Mesenchymal stem cell (in vitro differentiated cells and primary cell): ENCODE results near the gene SLC27A3.
A peak's percentile ranks its signal among the peaks of the same experiment; 100 is the strongest.

Source experiments
- DNase-seq: peaks from one replicate; pipeline ENCODE4 v3.0.0-alpha.2; 2013
- H2AFZ ChIP-seq: one replicate; pipeline ENCODE4 v1.6.1; 2013; ENCODE audit warnings: low read depth, mild to moderate bottlenecking, control low read depth, inconsistent platforms, low read length, moderate library complexity
- H2AK5ac ChIP-seq: 2 replicates; pipeline ENCODE4 v1.6.1; 2013; ENCODE audit warnings: low read length, moderate library complexity, mild to moderate bottlenecking, inconsistent platforms; ENCODE audit not compliant: severe bottlenecking
- H2BK120ac ChIP-seq: one replicate; pipeline ENCODE4 v1.6.1; 2013; ENCODE audit warnings: low read depth, mild to moderate bottlenecking, inconsistent platforms, low read length, moderate library complexity
- H2BK12ac ChIP-seq, 2 experiments: one replicate each; pipeline ENCODE4 v1.6.1; 2013; ENCODE audit warnings: inconsistent platforms in 2 of 2, low read length in 2 of 2, mild to moderate bottlenecking in 2 of 2, moderate library complexity in 2 of 2, control low read depth in 1 of 2
- H2BK15ac ChIP-seq: one replicate; pipeline ENCODE4 v1.6.1; 2013; ENCODE audit warnings: mild to moderate bottlenecking, low read depth, inconsistent platforms; ENCODE audit not compliant: poor library complexity, severe bottlenecking
- H2BK5ac ChIP-seq: 2 replicates; pipeline ENCODE4 v1.6.1; 2013; ENCODE audit warnings: low read depth, mild to moderate bottlenecking, low read length, control low read depth, inconsistent platforms; ENCODE audit not compliant: poor library complexity, severe bottlenecking
- H3K14ac ChIP-seq, 2 experiments: one replicate each; pipeline ENCODE4 v1.6.1; 2013; ENCODE audit warnings: inconsistent platforms in 2 of 2, low read length in 2 of 2, control low read depth in 1 of 2, mild to moderate bottlenecking in 1 of 2, moderate library complexity in 1 of 2
- H3K18ac ChIP-seq, 2 experiments: one replicate each; pipeline ENCODE4 v1.6.1; 2013; ENCODE audit warnings: inconsistent platforms in 2 of 2, low read length in 2 of 2, control low read depth in 1 of 2, low read depth in 1 of 2, mild to moderate bottlenecking in 1 of 2
- H3K23ac ChIP-seq, 2 experiments: one replicate each; pipeline ENCODE4 v1.6.1; 2013; ENCODE audit warnings: inconsistent platforms in 2 of 2, low read length in 2 of 2, mild to moderate bottlenecking in 2 of 2, moderate library complexity in 2 of 2, control low read depth in 1 of 2
- H3K27ac ChIP-seq: 2 replicates; pipeline ENCODE4 v1.5.1; 2013; ENCODE audit warnings: mild to moderate bottlenecking, moderate library complexity, low read length, control low read depth, inconsistent platforms; ENCODE audit not compliant: poor library complexity, severe bottlenecking
- H3K27me3 ChIP-seq, 2 experiments: 2 replicates each; pipeline versions ENCODE4 v1.6.1 to v1.7.0; 2013; ENCODE audit warnings: low read length in 2 of 2, mild to moderate bottlenecking in 2 of 2, moderate library complexity in 2 of 2, control low read depth in 1 of 2, inconsistent platforms in 1 of 2; ENCODE audit not compliant: control insufficient read depth in 1 of 2, insufficient read depth in 1 of 2
- H3K36me3 ChIP-seq, 2 experiments: 2 replicates each; pipeline versions ENCODE4 v1.6.1 to v1.7.0; 2013; ENCODE audit warnings: low read length in 2 of 2, control low read depth in 1 of 2, inconsistent platforms in 1 of 2, low read depth in 1 of 2, mild to moderate bottlenecking in 1 of 2; ENCODE audit not compliant: insufficient read depth in 2 of 2, control insufficient read depth in 1 of 2
- H3K4ac ChIP-seq, 2 experiments: one replicate each; pipeline ENCODE4 v1.6.1; 2013; ENCODE audit warnings: inconsistent platforms in 2 of 2, low read length in 2 of 2, mild to moderate bottlenecking in 2 of 2, moderate library complexity in 2 of 2, control low read depth in 1 of 2, low read depth in 1 of 2
- H3K4me1 ChIP-seq: 2 replicates; pipeline ENCODE4 v1.6.1; 2013; ENCODE audit warnings: low read depth, low read length, control low read depth; ENCODE audit not compliant: control insufficient read depth, insufficient read depth
- H3K4me2 ChIP-seq: 2 replicates; pipeline ENCODE4 v1.6.1; 2013; ENCODE audit warnings: low read length, mild to moderate bottlenecking, inconsistent platforms; ENCODE audit not compliant: poor library complexity, severe bottlenecking
- H3K4me3 ChIP-seq, 2 experiments: 2 replicates each; pipeline versions ENCODE4 v1.5.1 to v1.7.0; 2013; ENCODE audit warnings: low read length in 2 of 2, mild to moderate bottlenecking in 2 of 2, control low read depth in 1 of 2, low read depth in 1 of 2; ENCODE audit not compliant: insufficient read depth in 1 of 2
- H3K79me1 ChIP-seq: replicated peaks from 2 replicates; pipeline ENCODE4 v1.6.1; 2013; ENCODE audit warnings: mild to moderate bottlenecking, control low read depth, low read length, inconsistent platforms; ENCODE audit not compliant: poor library complexity, severe bottlenecking
- H3K9ac ChIP-seq: 2 replicates; pipeline ENCODE4 v1.7.0; 2013; ENCODE audit warnings: mild to moderate bottlenecking, low read length, moderate library complexity
- H3K9me3 ChIP-seq: 2 replicates; pipeline ENCODE4 v1.7.0; 2013; ENCODE audit warnings: mild to moderate bottlenecking, low read length; ENCODE audit not compliant: control insufficient read depth
- H4K8ac ChIP-seq: one replicate; pipeline ENCODE4 v1.6.1; 2013; ENCODE audit warnings: inconsistent platforms, mild to moderate bottlenecking, low read length, moderate library complexity
- H4K91ac ChIP-seq: one replicate; pipeline ENCODE4 v1.6.1; 2013; ENCODE audit warnings: mild to moderate bottlenecking, low read length, inconsistent platforms
- WGBS: methylation state at CpG from one replicate; pipeline ENCODE4 v1.1.7; 2013; ENCODE audit warnings: mixed read lengths; 5-methylcytosine and 5-hydroxymethylcytosine counted together

Gene SLC27A3

DNA sequence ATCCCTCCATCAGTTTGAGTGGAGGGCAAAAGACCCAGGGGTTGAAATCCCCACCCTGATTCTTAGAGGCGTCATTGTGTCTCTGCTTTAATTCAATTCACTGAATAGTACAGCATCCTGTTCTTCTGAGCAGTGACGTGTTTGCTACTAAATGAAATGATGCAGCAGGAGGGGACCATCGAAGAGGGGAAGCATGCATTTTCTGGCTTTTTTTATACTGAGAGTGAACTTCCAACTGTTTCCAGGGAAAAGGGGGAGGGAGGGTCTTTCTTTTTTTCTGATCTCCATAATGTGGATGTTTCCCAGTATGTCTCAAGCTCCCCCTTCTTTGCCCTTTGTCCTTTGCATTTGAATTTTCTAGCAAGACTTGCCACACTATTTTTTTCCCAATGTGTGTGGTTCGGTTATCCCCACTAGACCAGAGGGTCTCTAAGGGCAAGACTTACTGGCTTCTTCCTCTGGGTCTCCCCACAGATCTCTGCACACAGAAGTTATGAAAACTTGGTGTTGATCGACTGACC lies 44.7 kb upstream of the SLC27A3 start:
- Histone ChIP-seq H3K4ac (no peak overlapping the region), H3K4me2 (no peak overlapping the region), H2AK5ac (no peak overlapping the region), H2BK5ac (no peak overlapping the region), H3K18ac (no peak overlapping the region), H3K23ac (peak overlapping the region in 1 of 2 experiments; percentile 9), H3K36me3 (peaks cover 5 to 6% of the 10 kb centered on the region in 2 experiments), H2BK120ac (no peak overlapping the region), H3K79me1 (peaks cover 21% of the 10 kb centered on the region), H3K27me3 (no peaks in the 10 kb centered on the region), H3K14ac (no peak overlapping the region), H2BK15ac (no peak overlapping the region), H2BK12ac (no peak overlapping the region), H3K9me3 (no peaks in the 10 kb centered on the region), H3K27ac (no peak overlapping the region), H4K8ac (no peak overlapping the region), H4K91ac (no peak overlapping the region), H3K4me1 (peaks cover 16% of the 10 kb centered on the region), H3K9ac (no peak overlapping the region), H3K4me3 (no peak overlapping the region), H2AFZ (no peak overlapping the region)
- 83% methylated on average over 5 of the region's 5 CpGs for WGBS
- DNase-seq: no peak

GRCh38 chr1:153733970-153734369 lies 41.2 kb upstream of the SLC27A3 start:
- Histone ChIP-seq H4K91ac (no peak overlapping the region), H4K8ac (no peak overlapping the region), H3K23ac (no peak overlapping the region), H3K14ac (no peak overlapping the region), H3K18ac (no peak overlapping the region), H3K4me3 (no peak overlapping the region), H2BK5ac (no peak overlapping the region), H3K9me3 (no peaks in the 10 kb centered on the region), H3K79me1 (peaks cover 26% of the 10 kb centered on the region), H2AFZ (no peak overlapping the region), H2BK15ac (no peak overlapping the region), H3K27ac (no peak overlapping the region), H3K27me3 (no peaks in the 10 kb centered on the region), H3K4me2 (no peak overlapping the region), H3K4me1 (peaks cover 14% of the 10 kb centered on the region), H2AK5ac (peak overlapping the region; percentile 26), H2BK12ac (no peak overlapping the region), H3K4ac (no peak overlapping the region), H2BK120ac (no peak overlapping the region), H3K9ac (peak overlapping the region; percentile 69), H3K36me3 (peaks cover 9 to 12% of the 10 kb centered on the region in 2 experiments)
- WGBS: 86% methylated on average over 1 of the region's 1 CpG
- no peak for DNase-seq

DNA sequence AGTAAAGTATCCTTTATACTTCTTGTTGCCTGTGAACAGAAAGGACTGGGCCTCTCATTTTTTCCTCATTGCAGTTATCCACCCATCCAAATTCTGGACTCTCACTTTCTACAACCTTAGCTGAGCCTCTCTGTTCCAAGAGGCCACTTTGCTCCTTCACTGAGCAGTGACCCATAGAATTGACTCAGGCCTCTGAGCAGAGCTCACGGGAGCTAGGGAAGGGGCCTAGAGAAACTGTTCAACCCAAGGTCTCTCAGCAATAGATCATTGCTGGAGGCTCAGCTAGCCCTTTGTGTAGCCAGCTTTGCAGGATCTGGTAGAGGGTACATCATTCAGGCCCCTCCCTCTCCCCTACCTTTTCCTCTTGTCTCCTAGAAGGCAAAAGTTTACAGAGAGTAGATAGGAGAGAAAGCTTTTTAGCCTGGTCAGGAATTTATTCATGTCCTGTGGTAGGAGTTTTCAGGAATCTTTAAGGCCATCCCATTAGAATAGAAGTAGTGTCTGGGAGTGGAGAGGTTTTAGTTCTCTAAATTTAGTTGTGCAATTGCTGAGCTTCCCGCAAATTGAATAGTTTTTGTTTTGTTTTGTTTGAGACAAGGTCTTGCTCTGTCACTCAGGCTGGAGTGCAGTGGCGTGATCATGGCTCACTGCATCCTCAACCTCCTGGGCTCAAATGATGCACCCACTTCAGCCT lies 40.7 kb upstream of the SLC27A3 start:
- Histone ChIP-seq H2AK5ac (peak overlapping the region; percentile 96), H3K23ac (peak overlapping the region in 1 of 2 experiments; percentile 24), H3K9ac (peak overlapping the region; percentile 69), H3K4me3 (no peak overlapping the region), H3K18ac (peak overlapping the region in 1 of 2 experiments; percentile 21), H4K8ac (no peak overlapping the region), H2BK12ac (no peak overlapping the region), H4K91ac (no peak overlapping the region), H2AFZ (no peak overlapping the region), H3K4me1 (peaks cover 9% of the 10 kb centered on the region), H2BK120ac (no peak overlapping the region), H3K4ac (no peak overlapping the region), H3K79me1 (peaks cover 26% of the 10 kb centered on the region), H3K4me2 (peak overlapping the region; percentile 28), H3K36me3 (peaks cover 13 to 15% of the 10 kb centered on the region in 2 experiments), H2BK15ac (peak overlapping the region; percentile 54), H3K14ac (no peak overlapping the region), H3K27ac (peak overlapping the region; percentile 64), H3K27me3 (no peaks in the 10 kb centered on the region), H3K9me3 (no peaks in the 10 kb centered on the region), H2BK5ac (no peak overlapping the region)
- WGBS: 85% methylated on average over 3 of the region's 3 CpGs
- DNase-seq: no peak

GRCh38 chr1:153735090-153735420 lies 40.2 kb upstream of the SLC27A3 start:
- H3K9me3 ChIP-seq: no peaks in the 10 kb centered on the region
- no peak overlapping the region for H3K18ac ChIP-seq
- no peak overlapping the region for H2BK12ac ChIP-seq
- no peaks in the 10 kb centered on the region for H3K27me3 ChIP-seq
- no peak overlapping the region for H2BK5ac ChIP-seq
- no peak overlapping the region for H4K8ac ChIP-seq
- H3K4me3 ChIP-seq: no peak overlapping the region
- peak overlapping the region; percentile 96 for H2AK5ac ChIP-seq
- 98% methylated on average over 3 of the region's 3 CpGs for WGBS
- no peak overlapping the region for H3K27ac ChIP-seq
- H2BK15ac ChIP-seq: no peak overlapping the region
- peak overlapping the region; percentile 69 for H3K9ac ChIP-seq
- H2AFZ ChIP-seq: no peak overlapping the region
- no peak overlapping the region for H3K23ac ChIP-seq
- H3K14ac ChIP-seq: no peak overlapping the region
- H3K4me1 ChIP-seq: peaks cover 8% of the 10 kb centered on the region
- peaks cover 27% of the 10 kb centered on the region for H3K79me1 ChIP-seq
- no peak overlapping the region for H4K91ac ChIP-seq
- H2BK120ac ChIP-seq: no peak overlapping the region
- no peak for DNase-seq
- H3K4ac ChIP-seq: no peak overlapping the region
- peaks cover 15% of the 10 kb centered on the region in 2 experiments for H3K36me3 ChIP-seq
- H3K4me2 ChIP-seq: no peak overlapping the region
